ENCODE measurements around the gene SLC13A1.
"Not testable (repeated sequence)": the region's sequence is repeated elsewhere in the genome, so short reads cannot be mapped to it uniquely, and the experiment has no call there.

DNA sequence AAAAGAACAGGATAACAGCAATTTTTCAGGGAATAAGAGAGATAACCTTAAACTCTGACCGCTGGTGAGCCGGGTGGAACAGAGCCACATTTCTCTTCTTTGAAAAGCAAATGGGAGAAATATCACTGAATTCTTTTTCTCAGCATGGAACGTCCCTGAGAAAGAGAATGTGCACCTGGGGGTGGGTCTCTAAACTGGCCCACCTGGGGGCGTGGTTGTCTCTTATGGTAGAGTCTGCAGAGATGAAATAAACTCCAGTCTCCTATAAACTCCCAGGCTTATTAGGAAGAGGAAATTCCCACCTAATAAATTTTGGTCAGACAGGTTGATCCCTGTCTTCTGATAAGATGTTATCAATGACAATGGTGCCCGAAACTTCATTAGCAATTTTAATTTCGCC is 27.9 kb upstream of the SLC13A1 start:
- not testable (repeated sequence) for TF ChIP-seq CTCF, POLR2A (IDR thresholded peaks at IDR 0.05)

Data from adrenal gland (tissue), 5 donors.